Testis (tissue), 2 donors: ENCODE data around the gene TDG.

Experiments used
- POLR2A ChIP-seq: fragments of 450-650 bp; IDR thresholded peaks from one replicate; pipeline ENCODE4 v1.6.1; 2017; ENCODE audit warnings: antibody characterized with exemption, mild to moderate bottlenecking, moderate library complexity
- TF ChIP-seq, protein P1 (sequence below), 3 experiments: fragments of 450-650 bp in 2 of 3; fragments of 200-600 bp in 1 of 3; sonication (generic) in 1 of 3; IDR thresholded peaks; one replicate each; pipeline ENCODE4 v1.5.1; 2016 to 2019; ENCODE audit warnings: antibody characterized with exemption in 3 of 3, mild to moderate bottlenecking in 2 of 3, moderate library complexity in 1 of 3

DNA sequence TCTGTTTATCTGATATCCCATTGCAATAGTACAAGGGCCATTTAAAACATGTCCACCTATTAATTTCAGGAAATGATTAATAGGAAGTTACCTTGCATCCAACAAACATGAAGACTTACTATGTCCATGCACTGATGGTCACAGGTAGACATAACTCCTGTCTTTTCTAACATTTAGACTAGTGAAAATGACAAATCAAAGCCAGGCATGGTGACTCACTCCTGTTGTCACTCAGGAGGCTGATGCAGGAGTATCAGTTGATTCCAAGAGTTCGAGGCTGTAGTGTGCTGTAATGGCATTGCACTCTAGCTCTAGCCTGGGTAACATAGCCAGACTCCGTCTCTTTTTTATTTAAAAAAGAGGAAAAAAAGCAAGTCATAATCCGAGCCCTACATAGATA lies 20.7 kb upstream of the TDG start:
- TF ChIP-seq, protein P1, sequence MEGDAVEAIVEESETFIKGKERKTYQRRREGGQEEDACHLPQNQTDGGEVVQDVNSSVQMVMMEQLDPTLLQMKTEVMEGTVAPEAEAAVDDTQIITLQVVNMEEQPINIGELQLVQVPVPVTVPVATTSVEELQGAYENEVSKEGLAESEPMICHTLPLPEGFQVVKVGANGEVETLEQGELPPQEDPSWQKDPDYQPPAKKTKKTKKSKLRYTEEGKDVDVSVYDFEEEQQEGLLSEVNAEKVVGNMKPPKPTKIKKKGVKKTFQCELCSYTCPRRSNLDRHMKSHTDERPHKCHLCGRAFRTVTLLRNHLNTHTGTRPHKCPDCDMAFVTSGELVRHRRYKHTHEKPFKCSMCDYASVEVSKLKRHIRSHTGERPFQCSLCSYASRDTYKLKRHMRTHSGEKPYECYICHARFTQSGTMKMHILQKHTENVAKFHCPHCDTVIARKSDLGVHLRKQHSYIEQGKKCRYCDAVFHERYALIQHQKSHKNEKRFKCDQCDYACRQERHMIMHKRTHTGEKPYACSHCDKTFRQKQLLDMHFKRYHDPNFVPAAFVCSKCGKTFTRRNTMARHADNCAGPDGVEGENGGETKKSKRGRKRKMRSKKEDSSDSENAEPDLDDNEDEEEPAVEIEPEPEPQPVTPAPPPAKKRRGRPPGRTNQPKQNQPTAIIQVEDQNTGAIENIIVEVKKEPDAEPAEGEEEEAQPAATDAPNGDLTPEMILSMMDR (IDR thresholded peaks at IDR 0.05): no peak
- no peak for TF ChIP-seq POLR2A
